HepG2 (cell line): Measurements from ENCODE around the gene STUM. TPM values are rescaled to one million over a fixed set of nuclear protein-coding genes. Genes with fewer than 3 reads are reported as not detected.

Source experiments
- ATAC-seq: fragments of 200-7000 bp; cut with Tn5 transposase; 3 replicates; pipeline ENCODE4 v1.9.1; 2020; ENCODE audit warnings: mild to moderate bottlenecking, moderate library complexity
- BruUV-seq: library from RNA; stranded (reverse); fragments of 400-500 nt; replicated peaks from 2 replicates; lab custom pipeline; 2021; lab: Mats Ljungman, UMichigan
- CTCF ChIA-PET: fragments of 300-600 bp; formaldehyde crosslinking; extraction: SDS; loops from one replicate; lab custom pipeline; 2021; ENCODE audit warnings: low total read pairs, inconsistent platforms, low intra/inter-chr PET ratio; lab: Yijun Ruan, JAX
- POLR2A ChIA-PET: fragments of 350-600 bp; sonication (Branson Sonifier 250); formaldehyde crosslinking; loops from one replicate; lab custom pipeline; 2020; ENCODE audit warnings: antibody characterized with exemption, inconsistent platforms; lab: Yijun Ruan, JAX
- DNase-seq: peaks from one replicate; pipeline ENCODE4 v3.0.0-alpha.2; 2015; ENCODE audit warnings: low spot score
- FAIRE-seq: peaks from 3 replicates; lab custom pipeline; 2011; peaks lifted over from hg19 to GRCh38; lab: Jason Lieb, UNC
- H2AFZ ChIP-seq: one replicate; pipeline ENCODE4 v1.6.1; 2011; ENCODE audit warnings: low read length, inconsistent platforms
- H3K27ac ChIP-seq: fragments of 300-600 bp; 3 replicates; pipeline ENCODE4 v1.8.0; 2011; ENCODE audit warnings: mixed run types, mild to moderate bottlenecking, mixed read lengths, low read length, inconsistent platforms; ENCODE audit not compliant: insufficient read depth; ENCODE audit errors: extremely low read length
- H3K27me3 ChIP-seq, 2 experiments: fragments of 200-600 bp in 1 of 2; 2 replicates in 1 of 2; 3 replicates in 1 of 2; pipeline versions ENCODE4 v1.6.0 to v1.8.0; 2011; ENCODE audit warnings: low read length in 2 of 2, mild to moderate bottlenecking in 2 of 2, moderate library complexity in 2 of 2, inconsistent platforms in 1 of 2; ENCODE audit not compliant: insufficient read depth in 2 of 2, control insufficient read depth in 1 of 2
- H3K36me3 ChIP-seq, 2 experiments: fragments of 200-600 bp in 1 of 2; replicated peaks in 1 of 2; 2 replicates in 1 of 2; 3 replicates in 1 of 2; pipeline versions ENCODE4 v1.5.1 to v1.8.0; 2011; ENCODE audit warnings: low read length in 2 of 2, inconsistent platforms in 1 of 2; ENCODE audit not compliant: insufficient read depth in 2 of 2, control insufficient read depth in 1 of 2
- H3K4me1 ChIP-seq: 2 replicates; pipeline ENCODE4 v1.5.1; 2012; ENCODE audit warnings: low read length, inconsistent platforms; ENCODE audit not compliant: insufficient read depth
- H3K4me2 ChIP-seq: 2 replicates; pipeline ENCODE4 v1.6.0; 2011; ENCODE audit warnings: low read depth, low read length, inconsistent platforms
- H3K4me3 ChIP-seq, 3 experiments: fragments of 200-600 bp in 1 of 3; sonication (generic), shearing (Covaris generic) in 1 of 3; replicated peaks in 1 of 3; 2 replicates each; pipeline ENCODE4 v1.5.1; 2011 to 2016; ENCODE audit warnings: low read length in 3 of 3, inconsistent platforms in 2 of 3, low read depth in 2 of 3, mild to moderate bottlenecking in 2 of 3, control low read depth in 1 of 3, mixed read lengths in 1 of 3; ENCODE audit not compliant: insufficient read depth in 1 of 3
- H3K79me2 ChIP-seq: one replicate; pipeline ENCODE4 v1.6.1; 2011; ENCODE audit warnings: low read length, inconsistent platforms; ENCODE audit not compliant: insufficient read depth
- H3K9ac ChIP-seq: 2 replicates; pipeline ENCODE4 v1.6.0; 2011; ENCODE audit warnings: mild to moderate bottlenecking, low read depth, low read length, inconsistent platforms; ENCODE audit not compliant: insufficient read depth
- H3K9me3 ChIP-seq: 2 replicates; pipeline ENCODE4 v1.5.1; 2012; ENCODE audit warnings: mild to moderate bottlenecking, low read length
- H4K20me1 ChIP-seq: 2 replicates; pipeline ENCODE4 v1.6.0; 2011; ENCODE audit warnings: inconsistent platforms, mild to moderate bottlenecking, low read length, moderate library complexity; ENCODE audit not compliant: insufficient read depth
- ASH2L ChIP-seq: fragments of 300-600, 200-600 bp; sonication (generic); IDR thresholded peaks from 2 replicates; pipeline ENCODE4 v1.7.0; 2017; ENCODE audit warnings: low read depth, mild to moderate bottlenecking, moderate library complexity, mixed read lengths, low read length; ENCODE audit not compliant: insufficient read length
- HCFC1 ChIP-seq: fragments of 150-350 bp; IDR thresholded peaks from 2 replicates; pipeline ENCODE4 v1.6.1; 2014; ENCODE audit warnings: low read depth, low read length
- ISX ChIP-seq: sonication (generic); formaldehyde crosslinking; conservative IDR thresholded peaks from 2 replicates; pipeline ENCODE4 v1.5.0; 2020; ENCODE audit warnings: missing genetic modification reagents
- KDM3A ChIP-seq: IDR thresholded peaks from 2 replicates; pipeline ENCODE4 v1.6.1; 2018; ENCODE audit warnings: low read depth, missing compliant biosample characterization
- MAFF ChIP-seq: IDR thresholded peaks from 2 replicates; pipeline ENCODE4 v1.6.1; 2011; ENCODE audit warnings: low read depth, low read length, improper control_type of control experiment
- MAFK ChIP-seq, 2 experiments: IDR thresholded peaks in 1 of 2; conservative IDR thresholded peaks in 1 of 2; 2 replicates each; pipeline ENCODE4 v1.6.1; 2011; ENCODE audit warnings: improper control_type of control experiment in 2 of 2, low read length in 2 of 2
- NFRKB ChIP-seq: fragments of 450-650 bp; IDR thresholded peaks from 2 replicates; pipeline ENCODE4 v1.6.1; 2017
- RBM39 ChIP-seq: fragments of 200-400 bp; formaldehyde crosslinking; IDR thresholded peaks from one replicate; pipeline ENCODE4 v1.6.1; 2018; ENCODE audit warnings: antibody characterized with exemption, mild to moderate bottlenecking, low read depth, low read length; ENCODE audit not compliant: poor library complexity, severe bottlenecking
- SIN3B ChIP-seq: fragments of 150-350 bp; IDR thresholded peaks from 2 replicates; pipeline ENCODE4 v1.6.1; 2014; ENCODE audit warnings: low read length
- SMAD9 ChIP-seq: sonication (generic); formaldehyde crosslinking; IDR thresholded peaks from 2 replicates; pipeline ENCODE4 v1.5.1; 2020; ENCODE audit warnings: mild to moderate bottlenecking, missing genetic modification reagents
- SMARCE1 ChIP-seq: fragments of 450-650 bp; IDR thresholded peaks from 2 replicates; pipeline ENCODE4 v1.6.1; 2017; ENCODE audit warnings: borderline replicate concordance
- SMC3 ChIP-seq: IDR thresholded peaks from 2 replicates; pipeline ENCODE4 v1.6.1; 2011; ENCODE audit warnings: low read length, improper control_type of control experiment
- ZNF20 ChIP-seq: sonication (generic); formaldehyde crosslinking; IDR thresholded peaks from 2 replicates; pipeline ENCODE4 v1.4.0; 2020; ENCODE audit warnings: mild to moderate bottlenecking, moderate library complexity, missing genetic modification reagents
- ZNF225 ChIP-seq: sonication (generic); formaldehyde crosslinking; IDR thresholded peaks from 2 replicates; pipeline ENCODE4 v1.4.0; 2020; ENCODE audit warnings: mild to moderate bottlenecking, missing genetic modification reagents
- ZNF343 ChIP-seq: sonication (generic); formaldehyde crosslinking; IDR thresholded peaks from 2 replicates; pipeline ENCODE4 v1.4.0; 2020; ENCODE audit warnings: mild to moderate bottlenecking, missing genetic modification reagents
- ZNF777 ChIP-seq: sonication (generic); formaldehyde crosslinking; IDR thresholded peaks from 2 replicates; pipeline ENCODE4 v1.4.0; 2020; ENCODE audit warnings: missing genetic modification reagents
- ZNF780A ChIP-seq: sonication (generic); formaldehyde crosslinking; IDR thresholded peaks from 2 replicates; pipeline ENCODE4 v1.8.0; 2022; ENCODE audit warnings: mild to moderate bottlenecking, missing genetic modification reagents, moderate library complexity
- ZSCAN25 ChIP-seq: sonication (generic); formaldehyde crosslinking; IDR thresholded peaks from 2 replicates; pipeline ENCODE4 v1.8.0; 2022; ENCODE audit warnings: mild to moderate bottlenecking, missing genetic modification reagents
- WGBS: methylation state at CpG from one replicate; pipeline ENCODE4 v1.1.6; 2017; ENCODE audit warnings: low lambda C conversion rate; 5-methylcytosine and 5-hydroxymethylcytosine counted together
- in situ Hi-C: cut with HindIII; loops from 2 replicates; pipeline ENCODE4 v1.10.0; 2017; ENCODE audit warnings: low pct_unique_long_range_greater_than_20kb; ENCODE audit not compliant: extremely low pct_ligation_motif_present
- intact Hi-C: fragments of 100-400 bp; cut with micrococcal nuclease; formaldehyde crosslinking; loops from one replicate; pipeline ENCODE4 v1.10.0; 2022; ENCODE audit not compliant: unreplicated experiment
- polyA plus RNA-seq, 8 experiments: library from polyadenylated mRNA; depleted of rRNA in 3 of 8; stranded (reverse) in 7 of 8; unstranded in 1 of 8; fragments of >200 nt; fragmentation: Illumina TruSeq in 4 of 8; extraction: Trizol in 4 of 8; gene quantifications; 2 replicates each; pipeline versions ENCODE4 v1.2.1 to v1.2.3, GENCODE V29; 2011 to 2016; ENCODE audit warnings: low read depth in 4 of 8, missing spikeins in 1 of 8, mixed read lengths in 1 of 8; ENCODE audit not compliant: insufficient read depth in 1 of 8
- total RNA-seq, 5 experiments: library from RNA; depleted of rRNA; stranded (reverse); fragments of >200 nt; fragmentation: Illumina TruSeq; extraction: Trizol; gene quantifications; 2 replicates each; pipeline ENCODE4 v1.2.3, GENCODE V29; 2016; ENCODE audit warnings: low read depth in 1 of 5
- TF ChIP-seq, protein P1 (sequence below): fragments of 450-650 bp; IDR thresholded peaks from 2 replicates; pipeline ENCODE4 v1.6.1; 2017; ENCODE audit warnings: mild to moderate bottlenecking
- TF ChIP-seq, protein P2 (sequence below): sonication (generic); formaldehyde crosslinking; IDR thresholded peaks from 2 replicates; pipeline ENCODE4 v1.8.0; 2022; ENCODE audit warnings: mild to moderate bottlenecking, missing genetic modification reagents; ENCODE audit not compliant: insufficient replicate concordance

STUM gene
- total and polyA plus RNA-seq, 2 of the 13 experiments (the other 11 are each of a cell fraction or from before 2014, with no cell fraction given), result not detected

DNA sequence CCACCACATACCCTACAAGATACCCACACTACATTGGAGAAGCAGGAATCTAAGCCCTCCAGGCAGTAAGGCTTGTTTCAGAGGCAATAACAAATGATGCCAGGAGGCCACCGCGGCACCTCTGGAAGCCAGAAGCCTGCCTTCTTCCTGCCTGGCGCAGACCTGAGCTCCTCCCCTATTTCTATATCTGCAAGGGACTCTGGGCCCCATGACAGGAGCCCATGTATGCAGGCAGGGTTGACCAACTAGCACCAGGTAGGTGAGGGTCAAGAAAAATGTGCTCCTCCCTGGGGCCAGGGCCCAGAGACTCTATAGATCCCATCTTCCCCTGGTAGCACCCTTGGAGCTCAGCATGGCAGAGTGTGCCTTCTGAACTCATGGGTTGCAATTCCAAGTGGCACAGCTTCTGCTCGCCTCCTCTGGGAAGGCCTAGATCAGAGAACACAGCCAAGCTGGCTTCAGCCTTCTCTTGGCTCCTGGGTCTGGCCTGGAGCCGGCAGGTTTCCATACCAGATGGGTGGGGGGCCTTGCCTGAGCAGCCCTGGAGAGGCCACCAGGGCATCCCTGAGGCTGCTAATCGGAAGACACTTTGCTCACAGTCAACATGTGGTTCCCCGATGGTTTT, 85.1 kb downstream of the STUM start (continued):
- no peak for TF ChIP-seq MAFF
- no peak for TF ChIP-seq MAFK (conservative IDR thresholded peaks at IDR 0.05 in 1 of 2, IDR thresholded peaks at IDR 0.05 in 1 of 2; ENCODE audit: low read length in 2 of 2)
- no peak for TF ChIP-seq ZNF780A (CRISPR knock-in tag)
- no peak for TF ChIP-seq HCFC1
- no peak for TF ChIP-seq ZSCAN25 (CRISPR knock-in tag)
- no peak for TF ChIP-seq ZNF225
- no peak for TF ChIP-seq RBM39
- TF ChIP-seq, all 625 proteins: peak for 0

DNA sequence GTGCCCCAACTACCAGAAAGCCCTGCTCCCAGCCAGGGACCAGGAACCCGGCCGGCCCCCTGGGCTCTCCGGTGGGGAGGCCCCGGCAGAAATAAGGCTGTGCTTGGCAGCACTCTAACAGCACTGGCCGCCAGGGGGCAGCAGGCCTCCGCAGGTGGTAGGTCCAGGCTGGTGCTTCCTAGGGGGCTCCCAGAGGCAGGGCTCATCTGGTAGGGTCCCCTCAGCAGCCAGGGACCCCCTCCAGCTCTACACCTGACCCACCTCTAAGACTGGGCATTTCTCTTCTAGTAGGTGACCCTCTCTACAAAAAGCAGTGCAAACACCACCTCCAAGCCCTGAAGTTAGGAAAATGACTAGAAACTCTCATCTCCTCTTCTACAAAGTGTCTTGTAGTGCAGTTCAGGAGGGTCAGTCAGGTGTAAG, 85.6 kb downstream of the STUM start:
- Histone ChIP-seq H3K27me3 (peaks cover 0 to 57% of the 10 kb centered on the region in 2 experiments; a peak in 4 of 5 replicates), H3K36me3 (no peaks in the 10 kb centered on the region), H3K4me2 (no peak overlapping the region), H3K79me2 (no peaks in the 10 kb centered on the region), H2AFZ (no peak overlapping the region), H3K9ac (no peak overlapping the region), H3K4me1 (no peaks in the 10 kb centered on the region), H4K20me1 (no peaks in the 10 kb centered on the region), H3K9me3 (no peaks in the 10 kb centered on the region), H3K4me3 (no peak overlapping the region), H3K27ac (no peak overlapping the region)
- BruUV-seq, result no TSS peak
- DNase-seq, result peak; percentile 35
- intact Hi-C loops (loop anchor here (2.0 to 10.0 kb wide), 2 partner anchors 31 to 801 kb away; no protein-coding TSS in a partner anchor), in situ Hi-C loops (loop anchor here (5.0 to 10.0 kb wide), 2 partner anchors 193 to 801 kb away; no protein-coding TSS in a partner anchor)
- no CpG with 5 or more reads among the region's 6 CpGs for WGBS
- ChIA-PET POLR2A (no interaction called here), CTCF (interaction anchor here (0.7 to 2.1 kb wide), 2 partner anchors 194 to 804 kb away, joined by 5 to 20 read pairs; no protein-coding TSS in a partner anchor)
- FAIRE-seq, result no peak
- peak; percentile 90 for ATAC-seq
- TF ChIP-seq KDM3A (CRISPR knock-in tag) (no peak), ISX (CRISPR knock-in tag) (no peak), SIN3B (no peak), SMAD9 (CRISPR knock-in tag) (no peak), SMC3 (peak; percentile 16; the same call in 1 of the 2 replicates), ASH2L (no peak), NFRKB (no peak), ZNF20 (CRISPR knock-in tag) (no peak), SMARCE1 (no peak), ZNF343 (CRISPR knock-in tag) (no peak), ZNF777 (no peak)
- TF ChIP-seq, protein P1, sequence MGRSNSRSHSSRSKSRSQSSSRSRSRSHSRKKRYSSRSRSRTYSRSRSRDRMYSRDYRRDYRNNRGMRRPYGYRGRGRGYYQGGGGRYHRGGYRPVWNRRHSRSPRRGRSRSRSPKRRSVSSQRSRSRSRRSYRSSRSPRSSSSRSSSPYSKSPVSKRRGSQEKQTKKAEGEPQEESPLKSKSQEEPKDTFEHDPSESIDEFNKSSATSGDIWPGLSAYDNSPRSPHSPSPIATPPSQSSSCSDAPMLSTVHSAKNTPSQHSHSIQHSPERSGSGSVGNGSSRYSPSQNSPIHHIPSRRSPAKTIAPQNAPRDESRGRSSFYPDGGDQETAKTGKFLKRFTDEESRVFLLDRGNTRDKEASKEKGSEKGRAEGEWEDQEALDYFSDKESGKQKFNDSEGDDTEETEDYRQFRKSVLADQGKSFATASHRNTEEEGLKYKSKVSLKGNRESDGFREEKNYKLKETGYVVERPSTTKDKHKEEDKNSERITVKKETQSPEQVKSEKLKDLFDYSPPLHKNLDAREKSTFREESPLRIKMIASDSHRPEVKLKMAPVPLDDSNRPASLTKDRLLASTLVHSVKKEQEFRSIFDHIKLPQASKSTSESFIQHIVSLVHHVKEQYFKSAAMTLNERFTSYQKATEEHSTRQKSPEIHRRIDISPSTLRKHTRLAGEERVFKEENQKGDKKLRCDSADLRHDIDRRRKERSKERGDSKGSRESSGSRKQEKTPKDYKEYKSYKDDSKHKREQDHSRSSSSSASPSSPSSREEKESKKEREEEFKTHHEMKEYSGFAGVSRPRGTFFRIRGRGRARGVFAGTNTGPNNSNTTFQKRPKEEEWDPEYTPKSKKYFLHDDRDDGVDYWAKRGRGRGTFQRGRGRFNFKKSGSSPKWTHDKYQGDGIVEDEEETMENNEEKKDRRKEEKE, result no peak
- TF ChIP-seq, protein P2, sequence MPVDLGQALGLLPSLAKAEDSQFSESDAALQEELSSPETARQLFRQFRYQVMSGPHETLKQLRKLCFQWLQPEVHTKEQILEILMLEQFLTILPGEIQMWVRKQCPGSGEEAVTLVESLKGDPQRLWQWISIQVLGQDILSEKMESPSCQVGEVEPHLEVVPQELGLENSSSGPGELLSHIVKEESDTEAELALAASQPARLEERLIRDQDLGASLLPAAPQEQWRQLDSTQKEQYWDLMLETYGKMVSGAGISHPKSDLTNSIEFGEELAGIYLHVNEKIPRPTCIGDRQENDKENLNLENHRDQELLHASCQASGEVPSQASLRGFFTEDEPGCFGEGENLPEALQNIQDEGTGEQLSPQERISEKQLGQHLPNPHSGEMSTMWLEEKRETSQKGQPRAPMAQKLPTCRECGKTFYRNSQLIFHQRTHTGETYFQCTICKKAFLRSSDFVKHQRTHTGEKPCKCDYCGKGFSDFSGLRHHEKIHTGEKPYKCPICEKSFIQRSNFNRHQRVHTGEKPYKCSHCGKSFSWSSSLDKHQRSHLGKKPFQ (CRISPR knock-in tag), result no peak
